ENCODE data around the gene HMGB2. TPM values are rescaled to one million over a fixed set of nuclear protein-coding genes. Genes with fewer than 3 reads are reported as not detected.
A peak's percentile ranks its signal among the peaks of the same experiment; 100 is the strongest.

HMGB2 gene
- total RNA-seq, 1 donor from 2014 or later, result 27.9 TPM

DNA sequence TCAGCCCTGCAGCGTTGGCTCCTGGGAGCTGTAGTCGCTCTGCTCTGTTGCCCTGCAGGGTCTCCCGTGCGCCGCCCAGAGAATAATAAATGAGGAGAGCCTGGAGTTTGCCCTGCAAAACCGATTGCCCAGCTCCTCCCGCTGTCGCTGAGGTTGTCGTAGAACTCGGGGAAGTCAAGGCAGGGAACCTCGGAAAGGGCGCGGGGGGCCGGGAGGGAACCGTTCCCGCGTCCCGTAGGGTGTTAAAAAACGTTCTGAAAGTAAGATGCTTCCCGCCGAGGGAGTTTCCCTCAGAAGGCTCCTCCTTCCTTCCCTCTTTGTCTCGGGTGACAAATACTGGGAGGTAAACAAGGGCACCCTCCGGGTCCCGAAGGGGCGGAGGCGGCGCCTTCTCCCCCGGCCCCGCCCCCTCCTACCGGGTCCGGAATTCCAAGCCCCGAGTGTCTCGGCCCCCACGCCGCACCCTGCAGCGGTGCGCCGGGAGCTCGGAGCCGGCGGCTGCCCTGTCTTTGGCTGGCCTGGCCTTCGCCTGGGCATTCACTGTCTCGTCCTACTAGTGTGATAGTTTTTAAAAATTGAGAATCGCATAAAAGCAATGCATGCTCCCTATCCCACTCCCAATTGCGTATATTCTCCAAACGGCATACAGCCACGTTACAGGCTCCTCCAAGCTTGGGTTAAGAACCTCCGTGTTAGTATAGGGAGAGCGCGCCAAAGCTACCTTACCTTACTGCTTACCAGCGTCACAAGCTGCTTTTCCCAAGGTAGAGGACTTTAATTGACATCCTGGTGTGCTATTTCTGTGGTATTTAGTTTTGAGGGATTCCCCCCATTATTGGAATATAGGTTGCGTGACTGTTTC, 964 bp upstream of the HMGB2 start:
- Histone ChIP-seq H3K4me3 (ENCODE audit: low read depth, low read length) (peak overlapping the region; percentile 65), H3K27me3 (ENCODE audit: control insufficient read depth, insufficient read depth, low read length) (no peaks in the 10 kb centered on the region), H3K36me3 (ENCODE audit: control insufficient read depth, insufficient read depth, low read length) (peaks cover 2% of the 10 kb centered on the region)
- TF ChIP-seq, protein P1, sequence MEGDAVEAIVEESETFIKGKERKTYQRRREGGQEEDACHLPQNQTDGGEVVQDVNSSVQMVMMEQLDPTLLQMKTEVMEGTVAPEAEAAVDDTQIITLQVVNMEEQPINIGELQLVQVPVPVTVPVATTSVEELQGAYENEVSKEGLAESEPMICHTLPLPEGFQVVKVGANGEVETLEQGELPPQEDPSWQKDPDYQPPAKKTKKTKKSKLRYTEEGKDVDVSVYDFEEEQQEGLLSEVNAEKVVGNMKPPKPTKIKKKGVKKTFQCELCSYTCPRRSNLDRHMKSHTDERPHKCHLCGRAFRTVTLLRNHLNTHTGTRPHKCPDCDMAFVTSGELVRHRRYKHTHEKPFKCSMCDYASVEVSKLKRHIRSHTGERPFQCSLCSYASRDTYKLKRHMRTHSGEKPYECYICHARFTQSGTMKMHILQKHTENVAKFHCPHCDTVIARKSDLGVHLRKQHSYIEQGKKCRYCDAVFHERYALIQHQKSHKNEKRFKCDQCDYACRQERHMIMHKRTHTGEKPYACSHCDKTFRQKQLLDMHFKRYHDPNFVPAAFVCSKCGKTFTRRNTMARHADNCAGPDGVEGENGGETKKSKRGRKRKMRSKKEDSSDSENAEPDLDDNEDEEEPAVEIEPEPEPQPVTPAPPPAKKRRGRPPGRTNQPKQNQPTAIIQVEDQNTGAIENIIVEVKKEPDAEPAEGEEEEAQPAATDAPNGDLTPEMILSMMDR (IDR thresholded peaks at IDR 0.05; ENCODE audit: insufficient read depth, low read length, severe bottlenecking), result no peak
- no peak for FAIRE-seq
- DNase-seq (ENCODE audit: low read depth), result peak; percentile 79

DNA sequence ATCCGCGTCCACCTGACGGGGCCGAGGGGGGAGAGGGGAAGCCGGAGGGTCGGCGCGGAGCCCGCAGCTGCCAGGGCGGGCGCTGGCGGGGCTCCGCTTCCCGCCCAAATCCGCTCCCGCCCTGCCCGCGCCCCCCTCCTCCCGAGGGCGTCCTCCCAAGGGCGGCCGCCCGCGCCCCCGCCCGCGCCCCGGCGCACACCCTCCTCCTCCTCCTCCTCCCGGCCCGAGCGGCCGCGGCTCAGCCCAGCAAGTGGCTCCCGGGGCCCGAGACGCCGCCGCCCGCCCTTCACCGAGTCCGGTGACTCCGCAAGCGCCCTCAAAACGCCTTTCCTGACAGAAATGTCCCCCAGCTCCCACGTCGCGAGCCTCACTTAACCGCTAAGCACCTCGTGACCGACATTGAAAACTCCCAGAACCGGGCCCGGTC, 487 bp downstream of the HMGB2 start:
- Histone ChIP-seq H3K36me3 (ENCODE audit: control insufficient read depth, insufficient read depth, low read length) (peaks cover 2% of the 10 kb centered on the region), H3K4me3 (ENCODE audit: low read depth, low read length) (peak overlapping the region; percentile 91), H3K27me3 (ENCODE audit: control insufficient read depth, insufficient read depth, low read length) (no peaks in the 10 kb centered on the region)
- TF ChIP-seq, protein P1 (IDR thresholded peaks at IDR 0.05; ENCODE audit: insufficient read depth, low read length, severe bottlenecking), result no peak
- no peak for FAIRE-seq
- DNase-seq (ENCODE audit: low read depth), result no peak

DNA sequence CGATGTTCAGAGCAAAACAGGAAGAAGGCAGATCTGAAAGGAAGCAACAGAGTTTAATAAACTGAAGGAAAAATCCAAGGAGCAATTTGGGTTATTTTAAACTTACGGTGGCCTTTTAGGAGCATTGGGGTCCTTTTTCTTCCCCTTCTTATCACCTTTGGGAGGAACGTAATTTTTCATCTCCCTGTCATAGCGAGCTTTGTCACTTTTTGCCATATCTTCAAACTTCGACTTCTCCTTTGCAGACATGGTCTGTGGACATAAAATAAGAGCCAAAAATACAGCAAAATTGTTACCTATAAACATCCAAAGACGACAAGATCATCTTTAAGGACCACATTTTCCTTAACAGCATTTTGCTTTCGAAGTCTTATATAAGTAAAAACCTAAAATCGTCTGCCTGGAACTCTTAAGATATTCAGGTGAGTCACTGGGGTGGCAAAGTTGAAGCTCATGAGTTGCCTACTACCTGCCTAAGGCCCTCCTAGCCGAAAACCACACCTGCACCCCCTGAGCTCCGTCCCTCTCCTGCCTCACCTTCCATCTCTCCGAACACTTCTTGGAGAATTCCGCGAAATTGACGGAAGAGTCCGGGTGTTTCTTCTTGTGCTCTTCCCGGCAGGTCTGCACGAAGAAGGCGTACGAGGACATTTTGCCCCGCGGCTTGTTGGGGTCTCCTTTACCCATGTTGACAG, 1.0 kb downstream of the HMGB2 start:
- DNase-seq (ENCODE audit: low read depth), result peak; percentile 70
- Histone ChIP-seq H3K4me3 (ENCODE audit: low read depth, low read length) (peak overlapping the region; percentile 91), H3K36me3 (ENCODE audit: control insufficient read depth, insufficient read depth, low read length) (peaks cover 2% of the 10 kb centered on the region), H3K27me3 (ENCODE audit: control insufficient read depth, insufficient read depth, low read length) (no peaks in the 10 kb centered on the region)
- FAIRE-seq, result no peak
- TF ChIP-seq, protein P1 (IDR thresholded peaks at IDR 0.05; ENCODE audit: insufficient read depth, low read length, severe bottlenecking), result no peak

DNA sequence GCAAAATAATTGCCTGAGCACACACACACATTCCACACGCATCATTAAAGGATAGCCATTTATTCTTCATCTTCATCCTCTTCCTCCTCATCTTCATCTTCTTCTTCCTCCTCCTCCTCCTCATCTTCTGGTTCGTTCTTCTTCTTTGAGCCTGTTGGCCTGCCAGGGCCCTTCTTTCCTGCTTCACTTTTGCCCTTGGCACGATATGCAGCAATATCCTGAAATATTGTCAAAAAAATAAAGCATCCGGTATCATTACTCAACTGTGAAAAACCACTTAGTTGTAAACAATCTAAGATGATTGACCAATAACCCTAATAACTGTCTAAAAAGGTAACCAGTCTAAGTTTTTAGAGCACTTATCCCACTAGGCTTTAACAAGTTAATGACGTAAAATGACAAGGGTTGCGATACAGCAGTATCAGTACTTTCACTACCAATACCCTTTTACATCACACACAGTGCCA, 2.1 kb downstream of the HMGB2 start:
- peak; percentile 25 for DNase-seq (ENCODE audit: low read depth)
- Histone ChIP-seq H3K4me3 (ENCODE audit: low read depth, low read length) (no peak overlapping the region), H3K36me3 (ENCODE audit: control insufficient read depth, insufficient read depth, low read length) (peaks cover 2% of the 10 kb centered on the region), H3K27me3 (ENCODE audit: control insufficient read depth, insufficient read depth, low read length) (no peaks in the 10 kb centered on the region)
- TF ChIP-seq, protein P1 (IDR thresholded peaks at IDR 0.05; ENCODE audit: insufficient read depth, low read length, severe bottlenecking), result no peak
- FAIRE-seq, result no peak

DNA sequence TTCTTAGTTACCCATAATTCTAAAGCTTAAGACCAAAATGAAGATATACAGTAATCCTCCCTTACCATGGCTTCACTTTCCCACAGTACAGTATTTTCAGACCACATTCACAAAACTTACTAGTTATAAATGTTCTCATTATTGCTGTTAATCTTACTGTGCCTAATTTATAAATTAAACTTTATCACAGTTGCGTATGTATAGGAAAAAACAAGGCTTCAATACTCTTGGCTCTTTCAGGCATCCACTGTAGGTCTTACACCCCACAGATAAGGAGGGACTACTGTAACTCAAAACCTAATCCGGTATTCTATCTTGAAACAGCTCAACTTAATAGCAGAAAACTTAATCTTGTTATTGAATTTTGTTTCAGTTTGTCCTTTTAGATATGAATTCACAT, 3.6 kb downstream of the HMGB2 start:
- no peak overlapping the region for H3K4me3 ChIP-seq (ENCODE audit: low read depth, low read length)
- TF ChIP-seq, protein P1 (IDR thresholded peaks at IDR 0.05; ENCODE audit: insufficient read depth, low read length, severe bottlenecking), result no peak
- H3K36me3 ChIP-seq (ENCODE audit: control insufficient read depth, insufficient read depth, low read length), result peaks cover 2% of the 10 kb centered on the region
- H3K27me3 ChIP-seq (ENCODE audit: control insufficient read depth, insufficient read depth, low read length), result no peaks in the 10 kb centered on the region
- FAIRE-seq (no peak), DNase-seq (ENCODE audit: low read depth) (no peak)
